ENCODE results near the gene IRAG1. TPM values are rescaled to one million over a fixed set of nuclear protein-coding genes. Genes with fewer than 3 reads are reported as not detected.
A peak's percentile ranks its signal among the peaks of the same experiment; 100 is the strongest.

The IRAG1 gene
- total RNA-seq, 1 donor from 2014 or later, result 18.0 TPM

DNA sequence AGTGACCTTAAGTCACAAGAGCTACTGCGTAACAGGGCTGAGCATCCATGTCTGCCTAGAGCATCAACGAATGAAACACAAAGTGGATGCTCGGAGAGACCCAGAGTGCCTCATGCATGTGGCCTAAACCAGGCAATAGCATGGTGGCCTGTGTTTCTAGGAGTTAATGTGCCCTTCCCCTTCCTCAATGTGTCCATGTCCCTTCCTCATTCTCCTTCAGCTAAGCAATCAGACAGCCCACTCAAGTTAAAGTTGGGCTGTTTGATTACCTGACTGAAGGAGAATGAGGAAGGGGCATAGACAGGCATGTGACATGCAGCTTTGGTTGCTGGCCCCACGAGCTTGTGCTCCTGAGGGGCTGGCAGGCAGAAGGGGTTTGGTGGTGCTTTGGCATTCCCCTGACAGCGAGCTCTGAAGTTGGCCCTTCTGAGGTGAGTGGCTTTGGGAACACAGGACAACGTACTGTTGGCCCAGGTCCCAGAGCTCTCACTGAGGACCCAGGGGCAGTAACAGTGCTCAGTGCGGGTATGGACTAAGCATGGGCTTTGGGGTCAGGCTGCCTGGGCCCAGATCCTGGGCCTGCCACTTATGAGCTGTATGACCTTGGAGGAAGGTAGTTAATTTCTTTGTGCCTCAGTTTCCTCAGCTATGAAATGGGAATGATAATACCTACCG lies 46.7 kb downstream of the IRAG1 start:
- H3K4me3 ChIP-seq, result no peak overlapping the region
- intact Hi-C loops (cut with DNase I), result no loop called here
- peak; percentile 52 for DNase-seq
- H3K4me1 ChIP-seq, result peaks cover 40% of the 10 kb centered on the region
- ATAC-seq, result peak; percentile 32
- no peaks in the 10 kb centered on the region for H3K27me3 ChIP-seq
- no peaks in the 10 kb centered on the region for H3K36me3 ChIP-seq
- TF ChIP-seq, protein P1, sequence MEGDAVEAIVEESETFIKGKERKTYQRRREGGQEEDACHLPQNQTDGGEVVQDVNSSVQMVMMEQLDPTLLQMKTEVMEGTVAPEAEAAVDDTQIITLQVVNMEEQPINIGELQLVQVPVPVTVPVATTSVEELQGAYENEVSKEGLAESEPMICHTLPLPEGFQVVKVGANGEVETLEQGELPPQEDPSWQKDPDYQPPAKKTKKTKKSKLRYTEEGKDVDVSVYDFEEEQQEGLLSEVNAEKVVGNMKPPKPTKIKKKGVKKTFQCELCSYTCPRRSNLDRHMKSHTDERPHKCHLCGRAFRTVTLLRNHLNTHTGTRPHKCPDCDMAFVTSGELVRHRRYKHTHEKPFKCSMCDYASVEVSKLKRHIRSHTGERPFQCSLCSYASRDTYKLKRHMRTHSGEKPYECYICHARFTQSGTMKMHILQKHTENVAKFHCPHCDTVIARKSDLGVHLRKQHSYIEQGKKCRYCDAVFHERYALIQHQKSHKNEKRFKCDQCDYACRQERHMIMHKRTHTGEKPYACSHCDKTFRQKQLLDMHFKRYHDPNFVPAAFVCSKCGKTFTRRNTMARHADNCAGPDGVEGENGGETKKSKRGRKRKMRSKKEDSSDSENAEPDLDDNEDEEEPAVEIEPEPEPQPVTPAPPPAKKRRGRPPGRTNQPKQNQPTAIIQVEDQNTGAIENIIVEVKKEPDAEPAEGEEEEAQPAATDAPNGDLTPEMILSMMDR (IDR thresholded peaks at IDR 0.05), result no peak
- H3K27ac ChIP-seq, result no peak overlapping the region
- no peaks in the 10 kb centered on the region for H3K9me3 ChIP-seq

DNA sequence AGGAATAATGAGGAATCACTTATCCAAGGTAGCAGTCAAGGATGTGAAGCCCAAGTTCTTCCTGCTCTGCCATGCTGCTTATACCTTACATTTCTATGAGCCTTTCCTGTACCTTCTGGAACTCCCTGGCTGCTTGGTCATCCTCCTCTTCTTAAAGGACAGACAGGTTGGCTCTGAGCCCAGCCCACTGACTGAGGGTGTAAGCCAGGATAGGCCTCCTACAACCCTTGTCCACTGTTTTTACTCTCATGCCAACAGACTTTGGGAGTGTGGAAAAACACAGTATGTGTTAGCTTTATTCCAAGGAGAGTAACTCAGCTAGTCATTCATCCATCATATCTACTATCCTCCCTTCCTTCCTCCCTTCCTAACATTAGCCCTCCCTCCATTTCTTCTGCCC lies 47.5 kb downstream of the IRAG1 start:
- no peak overlapping the region for H3K27ac ChIP-seq
- intact Hi-C loops (cut with DNase I), result no loop called here
- ATAC-seq (no peak), DNase-seq (peak; percentile 29)
- no peaks in the 10 kb centered on the region for H3K9me3 ChIP-seq
- TF ChIP-seq, protein P1 (IDR thresholded peaks at IDR 0.05), result no peak
- H3K4me3 ChIP-seq, result no peak overlapping the region
- peaks cover 34% of the 10 kb centered on the region for H3K4me1 ChIP-seq
- no peaks in the 10 kb centered on the region for H3K36me3 ChIP-seq
- H3K27me3 ChIP-seq, result no peaks in the 10 kb centered on the region

DNA sequence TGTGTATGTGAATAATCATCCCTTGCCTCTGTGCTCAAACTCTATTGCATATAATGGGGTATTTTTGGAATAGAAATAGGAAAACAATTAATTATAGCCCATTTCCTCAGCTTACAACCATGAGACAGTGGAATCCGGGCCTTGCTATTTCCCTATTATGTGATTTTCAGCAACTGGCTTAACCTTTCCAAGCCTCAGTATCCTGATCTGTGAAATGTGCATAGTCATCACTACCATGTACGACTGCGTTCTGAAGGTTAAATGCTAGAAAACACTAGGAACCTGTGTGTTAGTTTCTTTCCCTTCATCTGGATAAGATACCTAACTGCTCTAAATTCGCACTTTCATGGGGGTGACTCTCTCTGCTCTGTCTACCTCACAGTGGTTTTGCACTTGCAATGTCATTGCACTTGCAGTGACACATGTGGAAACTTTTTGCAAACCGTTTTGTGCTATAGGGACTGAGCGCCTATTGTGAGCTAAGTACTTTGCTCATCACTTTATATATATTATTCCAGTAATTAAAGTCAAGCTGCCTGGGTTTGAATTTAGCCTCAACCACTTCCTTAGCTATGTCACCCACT lies 48.3 kb downstream of the IRAG1 start:
- peaks cover 30% of the 10 kb centered on the region for H3K4me1 ChIP-seq
- H3K27me3 ChIP-seq, result no peaks in the 10 kb centered on the region
- no peak overlapping the region for H3K4me3 ChIP-seq
- H3K27ac ChIP-seq, result no peak overlapping the region
- DNase-seq, result no peak
- no peaks in the 10 kb centered on the region for H3K36me3 ChIP-seq
- intact Hi-C loops (cut with DNase I), result no loop called here
- ATAC-seq, result no peak
- TF ChIP-seq, protein P1 (IDR thresholded peaks at IDR 0.05), result no peak
- no peaks in the 10 kb centered on the region for H3K9me3 ChIP-seq

Other genes starting within 250 kb of the IRAG1 start
- gene AMPD3, start 238.5 kb downstream of the IRAG1 start, total RNA-seq, result 11.6 TPM
- gene RNF141, start 152.6 kb downstream of the IRAG1 start, total RNA-seq, result 50.0 TPM
- 108 TPM for gene LYVE1, start 125.1 kb downstream of the IRAG1 start, total RNA-seq
- gene CTR9, start 57.5 kb upstream of the IRAG1 start, total RNA-seq, result 31.3 TPM
- 801 TPM for gene EIF4G2, start 115.2 kb upstream of the IRAG1 start, total RNA-seq
- gene ZBED5, start 164.3 kb upstream of the IRAG1 start, total RNA-seq, result 37.6 TPM